Measurements from ENCODE around the gene PRSS12.
"Not testable (repeated sequence)": the region's sequence is repeated elsewhere in the genome, so short reads cannot be mapped to it uniquely, and the experiment has no call there.

Gene PRSS12

GRCh38 chr4:118308306-118309030 lies 44.3 kb downstream of the PRSS12 start:
- H3K27ac ChIP-seq: no peak overlapping the region
- H3K9me3 ChIP-seq: no peaks in the 10 kb centered on the region
- H3K4me3 ChIP-seq: no peak overlapping the region
- H3K4me1 ChIP-seq: no peaks in the 10 kb centered on the region
- intact Hi-C loops (cut with DNase I; ENCODE audit: low total_unique reads): no loop called here
- no peaks in the 10 kb centered on the region for H3K36me3 ChIP-seq
- DNase-seq: no peak
- TF ChIP-seq, protein P1, sequence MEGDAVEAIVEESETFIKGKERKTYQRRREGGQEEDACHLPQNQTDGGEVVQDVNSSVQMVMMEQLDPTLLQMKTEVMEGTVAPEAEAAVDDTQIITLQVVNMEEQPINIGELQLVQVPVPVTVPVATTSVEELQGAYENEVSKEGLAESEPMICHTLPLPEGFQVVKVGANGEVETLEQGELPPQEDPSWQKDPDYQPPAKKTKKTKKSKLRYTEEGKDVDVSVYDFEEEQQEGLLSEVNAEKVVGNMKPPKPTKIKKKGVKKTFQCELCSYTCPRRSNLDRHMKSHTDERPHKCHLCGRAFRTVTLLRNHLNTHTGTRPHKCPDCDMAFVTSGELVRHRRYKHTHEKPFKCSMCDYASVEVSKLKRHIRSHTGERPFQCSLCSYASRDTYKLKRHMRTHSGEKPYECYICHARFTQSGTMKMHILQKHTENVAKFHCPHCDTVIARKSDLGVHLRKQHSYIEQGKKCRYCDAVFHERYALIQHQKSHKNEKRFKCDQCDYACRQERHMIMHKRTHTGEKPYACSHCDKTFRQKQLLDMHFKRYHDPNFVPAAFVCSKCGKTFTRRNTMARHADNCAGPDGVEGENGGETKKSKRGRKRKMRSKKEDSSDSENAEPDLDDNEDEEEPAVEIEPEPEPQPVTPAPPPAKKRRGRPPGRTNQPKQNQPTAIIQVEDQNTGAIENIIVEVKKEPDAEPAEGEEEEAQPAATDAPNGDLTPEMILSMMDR (IDR thresholded peaks at IDR 0.05): no peak
- no peaks in the 10 kb centered on the region for H3K27me3 ChIP-seq

DNA sequence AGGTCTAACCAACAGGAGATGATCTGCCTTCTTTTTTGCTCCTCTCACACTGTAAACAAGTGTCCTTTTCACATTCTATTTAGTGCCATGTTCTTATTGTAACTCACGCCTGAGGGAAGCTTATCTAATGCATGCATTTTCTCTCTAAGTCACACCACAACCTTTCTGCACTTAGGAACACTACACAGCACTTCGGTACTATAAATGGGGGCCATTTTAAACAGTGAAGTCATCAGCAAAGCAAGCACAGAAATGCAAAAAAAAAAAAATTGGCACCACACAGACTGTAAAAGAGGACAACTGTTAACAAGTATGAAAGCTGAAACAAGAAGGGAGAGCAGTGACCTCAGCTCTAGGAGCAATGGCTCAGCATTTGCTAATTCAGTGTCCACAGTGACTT lies 45.2 kb downstream of the PRSS12 start:
- H3K4me3 ChIP-seq: no peak overlapping the region
- intact Hi-C loops (cut with DNase I; ENCODE audit: low total_unique reads): no loop called here
- H3K27me3 ChIP-seq: no peaks in the 10 kb centered on the region
- H3K9me3 ChIP-seq: no peaks in the 10 kb centered on the region
- DNase-seq: no peak
- TF ChIP-seq, protein P1 (IDR thresholded peaks at IDR 0.05): no peak
- H3K4me1 ChIP-seq: no peaks in the 10 kb centered on the region
- no peaks in the 10 kb centered on the region for H3K36me3 ChIP-seq
- no peak overlapping the region for H3K27ac ChIP-seq

- H3K36me3 ChIP-seq; DNase-seq; H3K9me3 ChIP-seq; H3K4me1 ChIP-seq; H3K27me3 ChIP-seq; H3K27ac ChIP-seq; H3K4me3 ChIP-seq; intact Hi-C loops (cut with DNase I; ENCODE audit: low total_unique reads): not testable (repeated sequence)
Observed at GRCh38 chr4:118299619-118300018, 53.2 kb downstream of the PRSS12 start.

GRCh38 chr4:118296729-118297128 lies 56.1 kb downstream of the PRSS12 start:
- TF ChIP-seq, protein P1 (IDR thresholded peaks at IDR 0.05): no peak
- H3K36me3 ChIP-seq: no peaks in the 10 kb centered on the region
- intact Hi-C loops (cut with DNase I; ENCODE audit: low total_unique reads): no loop called here
- H3K27me3 ChIP-seq: no peaks in the 10 kb centered on the region
- no peak for DNase-seq
- no peak overlapping the region for H3K27ac ChIP-seq
- H3K4me3 ChIP-seq: no peak overlapping the region
- no peaks in the 10 kb centered on the region for H3K9me3 ChIP-seq
- H3K4me1 ChIP-seq: no peaks in the 10 kb centered on the region

GRCh38 chr4:118290951-118291350 lies 61.9 kb downstream of the PRSS12 start:
- no peaks in the 10 kb centered on the region for H3K4me1 ChIP-seq
- intact Hi-C loops (cut with DNase I; ENCODE audit: low total_unique reads): no loop called here
- no peaks in the 10 kb centered on the region for H3K27me3 ChIP-seq
- no peak overlapping the region for H3K27ac ChIP-seq
- no peaks in the 10 kb centered on the region for H3K36me3 ChIP-seq
- TF ChIP-seq, protein P1 (IDR thresholded peaks at IDR 0.05): no peak
- no peak overlapping the region for H3K4me3 ChIP-seq
- no peak for DNase-seq
- no peaks in the 10 kb centered on the region for H3K9me3 ChIP-seq

GRCh38 chr4:118289794-118290193 lies 63.0 kb downstream of the PRSS12 start:
- TF ChIP-seq, protein P1 (IDR thresholded peaks at IDR 0.05): no peak
- H3K36me3 ChIP-seq: no peaks in the 10 kb centered on the region
- intact Hi-C loops (cut with DNase I; ENCODE audit: low total_unique reads): no loop called here
- no peaks in the 10 kb centered on the region for H3K4me1 ChIP-seq
- H3K9me3 ChIP-seq: no peaks in the 10 kb centered on the region
- H3K4me3 ChIP-seq: no peak overlapping the region
- DNase-seq: no peak
- H3K27ac ChIP-seq: no peak overlapping the region
- no peaks in the 10 kb centered on the region for H3K27me3 ChIP-seq
